Thyroid gland (tissue), 4 donors: ENCODE results near the gene NDUFV1.

ENCODE experiments used
- POLR2A ChIP-seq, 2 donors: fragments of 450-650 bp; IDR thresholded peaks; one replicate each; pipeline ENCODE4 v1.6.1; 2017; ENCODE audit warnings: antibody characterized with exemption in 2 of 2, mild to moderate bottlenecking in 2 of 2, moderate library complexity in 1 of 2
- TF ChIP-seq, protein P1 (sequence below), 6 experiments: fragments of 200-600 bp in 3 of 6; fragments of 450-650 bp in 3 of 6; sonication (generic) in 3 of 6; IDR thresholded peaks; one replicate each; pipeline ENCODE4 v1.5.1; 2016 to 2019; ENCODE audit warnings: antibody characterized with exemption in 6 of 6, mild to moderate bottlenecking in 2 of 6, inconsistent platforms in 1 of 6, moderate library complexity in 1 of 6

- TF ChIP-seq, protein P1, sequence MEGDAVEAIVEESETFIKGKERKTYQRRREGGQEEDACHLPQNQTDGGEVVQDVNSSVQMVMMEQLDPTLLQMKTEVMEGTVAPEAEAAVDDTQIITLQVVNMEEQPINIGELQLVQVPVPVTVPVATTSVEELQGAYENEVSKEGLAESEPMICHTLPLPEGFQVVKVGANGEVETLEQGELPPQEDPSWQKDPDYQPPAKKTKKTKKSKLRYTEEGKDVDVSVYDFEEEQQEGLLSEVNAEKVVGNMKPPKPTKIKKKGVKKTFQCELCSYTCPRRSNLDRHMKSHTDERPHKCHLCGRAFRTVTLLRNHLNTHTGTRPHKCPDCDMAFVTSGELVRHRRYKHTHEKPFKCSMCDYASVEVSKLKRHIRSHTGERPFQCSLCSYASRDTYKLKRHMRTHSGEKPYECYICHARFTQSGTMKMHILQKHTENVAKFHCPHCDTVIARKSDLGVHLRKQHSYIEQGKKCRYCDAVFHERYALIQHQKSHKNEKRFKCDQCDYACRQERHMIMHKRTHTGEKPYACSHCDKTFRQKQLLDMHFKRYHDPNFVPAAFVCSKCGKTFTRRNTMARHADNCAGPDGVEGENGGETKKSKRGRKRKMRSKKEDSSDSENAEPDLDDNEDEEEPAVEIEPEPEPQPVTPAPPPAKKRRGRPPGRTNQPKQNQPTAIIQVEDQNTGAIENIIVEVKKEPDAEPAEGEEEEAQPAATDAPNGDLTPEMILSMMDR (IDR thresholded peaks at IDR 0.05): no peak
- TF ChIP-seq POLR2A (IDR thresholded peaks at IDR 0.05): no peak
Measured at GRCh38 chr11:67572305-67572704, 34.4 kb upstream of the NDUFV1 start.
